NOMO-1 (cell line): Measurements from ENCODE around the gene CYP21A2.
"Not testable (repeated sequence)": the region's sequence is repeated elsewhere in the genome, so short reads cannot be mapped to it uniquely, and the experiment has no call there.

Source experiments
- DNase-seq, 2 experiments: peaks; one replicate each; lab custom pipeline; 2025; ENCODE audit not compliant: unreplicated experiment in 2 of 2; lab: John Stamatoyannopoulos, UW

The CYP21A2 gene

GRCh38 chr6:32052626-32053025 is 14.4 kb downstream of the CYP21A2 start:
- not testable (repeated sequence) for DNase-seq

- not testable (repeated sequence) for DNase-seq
These were observed 15.1 kb downstream of the CYP21A2 start for GRCh38 chr6:32053314-32053713.

GRCh38 chr6:32055756-32056155 is 17.5 kb downstream of the CYP21A2 start:
- not testable (repeated sequence) for DNase-seq

- no peak for DNase-seq
These were observed 18.0 kb downstream of the CYP21A2 start for GRCh38 chr6:32056254-32056653.

GRCh38 chr6:32057966-32058365 is 19.8 kb downstream of the CYP21A2 start:
- DNase-seq: no peak

GRCh38 chr6:32058511-32058963 is 20.3 kb downstream of the CYP21A2 start:
- DNase-seq: peak in 1 of 2 experiments; percentile 29

- DNase-seq: no peak
These were observed 22.9 kb downstream of the CYP21A2 start for GRCh38 chr6:32060966-32061655.

GRCh38 chr6:32064706-32065105 is 26.5 kb downstream of the CYP21A2 start:
- DNase-seq: no peak

- not testable (repeated sequence) for DNase-seq
These were observed 29.3 kb downstream of the CYP21A2 start for GRCh38 chr6:32067521-32067920.

GRCh38 chr6:32068315-32068714 is 30.1 kb downstream of the CYP21A2 start:
- not testable (repeated sequence) for DNase-seq

- DNase-seq: no peak
These were observed 30.7 kb downstream of the CYP21A2 start for GRCh38 chr6:32068867-32069266.

GRCh38 chr6:32069460-32069859 is 31.2 kb downstream of the CYP21A2 start:
- no peak for DNase-seq

GRCh38 chr6:32069878-32070515 is 31.8 kb downstream of the CYP21A2 start:
- no peak for DNase-seq

GRCh38 chr6:32070814-32071543 is 32.8 kb downstream of the CYP21A2 start:
- DNase-seq: no peak

- DNase-seq: no peak
These were observed 34.9 kb downstream of the CYP21A2 start for GRCh38 chr6:32073101-32073500.

- no peak for DNase-seq
These were observed 35.4 kb downstream of the CYP21A2 start for GRCh38 chr6:32073613-32074012.

GRCh38 chr6:32074996-32075532 is 36.8 kb downstream of the CYP21A2 start:
- no peak for DNase-seq

- no peak for DNase-seq
These were observed 37.6 kb downstream of the CYP21A2 start for GRCh38 chr6:32075781-32076180.

- peak; percentile 8 to 28 for DNase-seq
These were observed 38.1 kb downstream of the CYP21A2 start for GRCh38 chr6:32076321-32076809.

- no peak for DNase-seq
These were observed 41.5 kb downstream of the CYP21A2 start for GRCh38 chr6:32079566-32080290.
